Astrocyte (in vitro differentiated cells and primary cell): Measurements from ENCODE around the gene OR14A16. TPM values are rescaled to one million over a fixed set of nuclear protein-coding genes. Genes with fewer than 3 reads are reported as not detected.

ENCODE experiments used
- DNase-seq: peaks from one replicate; pipeline ENCODE4 v3.0.0-alpha.2; 2010; ENCODE audit warnings: low read depth
- FAIRE-seq: peaks from 2 replicates; lab custom pipeline; 2011; peaks lifted over from hg19 to GRCh38; lab: Jason Lieb, UNC
- H2AFZ ChIP-seq: 2 replicates; pipeline ENCODE4 v1.6.0; 2012; ENCODE audit warnings: low read depth, low read length, inconsistent platforms
- H3K27ac ChIP-seq: 2 replicates; pipeline ENCODE4 v1.5.1; 2011; ENCODE audit warnings: low read depth, low read length, inconsistent platforms
- H3K27me3 ChIP-seq: 2 replicates; pipeline ENCODE4 v1.6.0; 2011; ENCODE audit warnings: low read length, inconsistent platforms; ENCODE audit not compliant: insufficient read depth
- H3K36me3 ChIP-seq: 2 replicates; pipeline ENCODE4 v1.5.1; 2011; ENCODE audit warnings: low read length, inconsistent platforms; ENCODE audit not compliant: insufficient read depth
- H3K4me1 ChIP-seq: 2 replicates; pipeline ENCODE4 v1.5.1; 2011; ENCODE audit warnings: low read length, inconsistent platforms; ENCODE audit not compliant: insufficient read depth
- H3K4me2 ChIP-seq: 2 replicates; pipeline ENCODE4 v1.6.0; 2012; ENCODE audit warnings: low read length, inconsistent platforms
- H3K4me3 ChIP-seq: 2 replicates; pipeline ENCODE4 v1.5.1; 2011; ENCODE audit warnings: low read depth, mild to moderate bottlenecking, low read length, inconsistent platforms; ENCODE audit not compliant: insufficient read depth
- H3K79me2 ChIP-seq: 2 replicates; pipeline ENCODE4 v1.6.0; 2012; ENCODE audit warnings: mild to moderate bottlenecking, low read length, inconsistent platforms; ENCODE audit not compliant: insufficient read depth
- H3K9ac ChIP-seq: 2 replicates; pipeline ENCODE4 v1.6.0; 2012; ENCODE audit warnings: mild to moderate bottlenecking, low read length, inconsistent platforms
- H3K9me3 ChIP-seq: 2 replicates; pipeline ENCODE4 v1.5.1; 2012; ENCODE audit warnings: low read depth, mild to moderate bottlenecking, low read length, inconsistent platforms; ENCODE audit not compliant: insufficient read depth
- H4K20me1 ChIP-seq: 2 replicates; pipeline ENCODE4 v1.6.0; 2012; ENCODE audit warnings: low read length, inconsistent platforms; ENCODE audit not compliant: insufficient read depth
- H3K27ac Mint-ChIP-seq: one replicate; pipeline ENCODE4 v1.8.0; 2021; ENCODE audit warnings: mild to moderate bottlenecking, mixed read lengths; ENCODE audit not compliant: unreplicated experiment
- H3K27me3 Mint-ChIP-seq: one replicate; pipeline ENCODE4 v1.8.0; 2021; ENCODE audit warnings: low read depth, mixed read lengths; ENCODE audit not compliant: unreplicated experiment
- H3K36me3 Mint-ChIP-seq: one replicate; pipeline ENCODE4 v1.8.0; 2021; ENCODE audit warnings: low read depth, mixed read lengths; ENCODE audit not compliant: unreplicated experiment
- H3K4me1 Mint-ChIP-seq: one replicate; pipeline ENCODE4 v1.8.0; 2021; ENCODE audit warnings: low read depth, mixed read lengths; ENCODE audit not compliant: unreplicated experiment
- H3K4me3 Mint-ChIP-seq: one replicate; pipeline ENCODE4 v1.8.0; 2021; ENCODE audit warnings: mild to moderate bottlenecking, moderate library complexity, mixed read lengths; ENCODE audit not compliant: unreplicated experiment
- H3K9me3 Mint-ChIP-seq: one replicate; pipeline ENCODE4 v1.8.0; 2021; ENCODE audit warnings: mild to moderate bottlenecking, mixed read lengths; ENCODE audit not compliant: unreplicated experiment
- CTCF ChIP-seq: IDR thresholded peaks from 2 replicates; pipeline ENCODE4 v1.5.1; 2011; ENCODE audit warnings: low read depth, mild to moderate bottlenecking, inconsistent platforms, low read length, moderate library complexity; ENCODE audit not compliant: insufficient read depth
- EZH2 ChIP-seq: IDR thresholded peaks from 2 replicates; pipeline ENCODE4 v1.6.1; 2012; ENCODE audit warnings: mild to moderate bottlenecking, low read length, inconsistent platforms; ENCODE audit not compliant: insufficient read depth
- total RNA-seq: library from RNA; stranded (reverse); gene quantifications from 2 replicates; pipeline ENCODE4 v1.2.1, GENCODE V29; 2021

OR14A16 gene
- total RNA-seq, 1 donor from 2014 or later: not detected

GRCh38 chr1:247862756-247863155, 38.8 kb upstream of the OR14A16 start:
- Mint-ChIP-seq H3K36me3 (peaks cover 4% of the 10 kb centered on the region), H3K4me1 (no peaks in the 10 kb centered on the region), H3K9me3 (peaks cover 6% of the 10 kb centered on the region), H3K27ac (no peak overlapping the region), H3K4me3 (no peak overlapping the region), H3K27me3 (no peaks in the 10 kb centered on the region)
- H3K27me3 ChIP-seq: no peaks in the 10 kb centered on the region
- H3K4me2 ChIP-seq: no peak overlapping the region
- H3K9me3 ChIP-seq: no peaks in the 10 kb centered on the region
- FAIRE-seq (no peak), DNase-seq (no peak)
- H4K20me1 ChIP-seq: no peaks in the 10 kb centered on the region
- no peak overlapping the region for H2AFZ ChIP-seq
- no peaks in the 10 kb centered on the region for H3K36me3 ChIP-seq
- no peak overlapping the region for H3K27ac ChIP-seq
- no peaks in the 10 kb centered on the region for H3K4me1 ChIP-seq
- no peak overlapping the region for H3K9ac ChIP-seq
- H3K4me3 ChIP-seq: no peak overlapping the region
- TF ChIP-seq EZH2 (no peak), CTCF (no peak)
- no peaks in the 10 kb centered on the region for H3K79me2 ChIP-seq

GRCh38 chr1:247857985-247858619, 34.2 kb upstream of the OR14A16 start:
- no peak for DNase-seq
- Mint-ChIP-seq H3K36me3 (no peaks in the 10 kb centered on the region), H3K4me1 (no peaks in the 10 kb centered on the region), H3K27ac (peak overlapping the region; percentile 80), H3K27me3 (no peaks in the 10 kb centered on the region), H3K4me3 (peak overlapping the region; percentile 90), H3K9me3 (peaks cover 5% of the 10 kb centered on the region)
- Histone ChIP-seq H4K20me1 (no peaks in the 10 kb centered on the region), H3K9ac (peak overlapping the region; percentile 61), H3K9me3 (no peaks in the 10 kb centered on the region), H3K4me2 (peak overlapping the region; percentile 80), H3K36me3 (no peaks in the 10 kb centered on the region), H3K4me3 (peak overlapping the region; percentile 49), H3K4me1 (no peaks in the 10 kb centered on the region), H2AFZ (peak overlapping the region; percentile 73), H3K27ac (no peak overlapping the region), H3K79me2 (no peaks in the 10 kb centered on the region), H3K27me3 (no peaks in the 10 kb centered on the region)
- TF ChIP-seq EZH2: no peak
- no peak for TF ChIP-seq CTCF
- no peak for FAIRE-seq
